ENCODE measurements around the gene ZDHHC19. TPM values are rescaled to one million over a fixed set of nuclear protein-coding genes. Genes with fewer than 3 reads are reported as not detected.
"Not testable (repeated sequence)": the region's sequence is repeated elsewhere in the genome, so short reads cannot be mapped to it uniquely, and the experiment has no call there.

ZDHHC19 gene
- total and polyA plus RNA-seq, 2 experiments from 2014 or later: not detected

GRCh38 chr3:196169836-196170240 lies 41.4 kb downstream of the ZDHHC19 start:
- Histone ChIP-seq H3K79me2 (ENCODE audit: insufficient read depth) (no peaks in the 10 kb centered on the region), H3K27me3 (replicated peaks; ENCODE audit: insufficient read depth) (no peaks in the 10 kb centered on the region), H3K9me3 (ENCODE audit: low read depth) (no peaks in the 10 kb centered on the region), H3K9me2 (ENCODE audit: insufficient read depth) (no peaks in the 10 kb centered on the region), H2AFZ (no peak overlapping the region), H3F3A (ENCODE audit: insufficient read depth) (no peaks in the 10 kb centered on the region), H3K9ac (no peak overlapping the region), H4K20me1 (ENCODE audit: insufficient read depth) (no peaks in the 10 kb centered on the region), H3K4me1 (ENCODE audit: insufficient read depth) (no peaks in the 10 kb centered on the region), H3K4me2 (ENCODE audit: unreplicated experiment) (no peak overlapping the region), H3K36me3 (ENCODE audit: low read depth) (no peaks in the 10 kb centered on the region), H3K4me3 (no peak overlapping the region), H3K27ac (no peak overlapping the region)
- in situ Hi-C loops (cut with MboI): no loop called here
- no peak for DNase-seq
- 71 to 77% methylated on average over 5 of the region's 5 CpGs for WGBS, 2 experiments (ENCODE audit: low coverage in 1 of 2, low lambda C conversion rate in 2 of 2, missing lambda C conversion rate in 2 of 2)
- TF ChIP-seq EZH2phosphoT487 (IDR thresholded peaks at IDR 0.05; ENCODE audit: insufficient read depth, low read depth) (no peak), EZH2 (IDR thresholded peaks at IDR 0.05; ENCODE audit: insufficient read depth, poor library complexity, severe bottlenecking) (no peak)

GRCh38 chr3:196168808-196169391 lies 42.3 kb downstream of the ZDHHC19 start:
- Histone ChIP-seq H3K9ac (no peak overlapping the region), H3K9me2 (ENCODE audit: insufficient read depth) (no peaks in the 10 kb centered on the region), H3K27me3 (replicated peaks; ENCODE audit: insufficient read depth) (no peaks in the 10 kb centered on the region), H3F3A (ENCODE audit: insufficient read depth) (no peaks in the 10 kb centered on the region), H3K79me2 (ENCODE audit: insufficient read depth) (no peaks in the 10 kb centered on the region), H3K27ac (no peak overlapping the region), H3K9me3 (ENCODE audit: low read depth) (no peaks in the 10 kb centered on the region), H3K4me2 (ENCODE audit: unreplicated experiment) (no peak overlapping the region), H3K36me3 (ENCODE audit: low read depth) (no peaks in the 10 kb centered on the region), H2AFZ (no peak overlapping the region), H3K4me3 (no peak overlapping the region), H4K20me1 (ENCODE audit: insufficient read depth) (no peaks in the 10 kb centered on the region), H3K4me1 (ENCODE audit: insufficient read depth) (no peaks in the 10 kb centered on the region)
- DNase-seq: no peak
- 45 to 55% methylated on average over 6 of the region's 6 CpGs for WGBS, 2 experiments (ENCODE audit: low coverage in 1 of 2, low lambda C conversion rate in 2 of 2, missing lambda C conversion rate in 2 of 2)
- TF ChIP-seq EZH2phosphoT487 (IDR thresholded peaks at IDR 0.05; ENCODE audit: insufficient read depth, low read depth): no peak
- TF ChIP-seq EZH2 (IDR thresholded peaks at IDR 0.05; ENCODE audit: insufficient read depth, poor library complexity, severe bottlenecking): no peak
- in situ Hi-C loops (cut with MboI): no loop called here

DNA sequence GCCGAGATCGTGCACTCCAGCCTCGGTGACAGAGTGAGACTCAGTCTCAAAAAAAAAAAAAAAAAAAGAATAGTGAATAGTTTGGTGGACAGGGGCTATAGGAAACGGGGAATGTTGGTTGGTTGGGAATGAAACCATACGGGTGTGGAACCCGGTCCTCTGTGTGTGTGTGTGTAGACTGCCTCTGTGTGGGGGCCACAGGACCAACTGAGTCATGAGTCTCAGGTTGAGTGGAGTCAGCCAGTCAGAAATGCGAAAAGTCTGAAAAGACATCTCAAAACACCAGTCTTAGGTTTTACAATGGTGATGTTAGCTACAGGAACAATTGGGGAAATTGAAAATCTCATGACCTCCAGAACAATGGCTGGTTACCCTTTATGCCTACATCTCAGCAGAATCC lies 44.5 kb downstream of the ZDHHC19 start:
- no peak for DNase-seq
- Histone ChIP-seq H3K79me2 (ENCODE audit: insufficient read depth) (no peaks in the 10 kb centered on the region), H3K9me2 (ENCODE audit: insufficient read depth) (no peaks in the 10 kb centered on the region), H3K9me3 (ENCODE audit: low read depth) (no peaks in the 10 kb centered on the region), H2AFZ (no peak overlapping the region), H3K4me3 (no peak overlapping the region), H3F3A (ENCODE audit: insufficient read depth) (no peaks in the 10 kb centered on the region), H3K4me1 (ENCODE audit: insufficient read depth) (no peaks in the 10 kb centered on the region), H3K36me3 (ENCODE audit: low read depth) (no peaks in the 10 kb centered on the region), H3K27ac (no peak overlapping the region), H3K4me2 (ENCODE audit: unreplicated experiment) (no peak overlapping the region), H3K27me3 (replicated peaks; ENCODE audit: insufficient read depth) (no peaks in the 10 kb centered on the region), H4K20me1 (ENCODE audit: insufficient read depth) (no peaks in the 10 kb centered on the region), H3K9ac (no peak overlapping the region)
- TF ChIP-seq EZH2 (IDR thresholded peaks at IDR 0.05; ENCODE audit: insufficient read depth, poor library complexity, severe bottlenecking): no peak
- no peak for TF ChIP-seq EZH2phosphoT487 (IDR thresholded peaks at IDR 0.05; ENCODE audit: insufficient read depth, low read depth)
- 78 to 90% methylated on average over 7 of the region's 7 CpGs for WGBS, 2 experiments (ENCODE audit: low coverage in 1 of 2, low lambda C conversion rate in 2 of 2, missing lambda C conversion rate in 2 of 2)
- in situ Hi-C loops (cut with MboI): no loop called here

GRCh38 chr3:196165850-196166249 lies 45.4 kb downstream of the ZDHHC19 start:
- Histone ChIP-seq H4K20me1 (ENCODE audit: insufficient read depth) (no peaks in the 10 kb centered on the region), H2AFZ (no peak overlapping the region), H3K27me3 (replicated peaks; ENCODE audit: insufficient read depth) (no peaks in the 10 kb centered on the region), H3K9me3 (ENCODE audit: low read depth) (no peaks in the 10 kb centered on the region), H3K4me2 (ENCODE audit: unreplicated experiment) (no peak overlapping the region), H3K4me3 (no peak overlapping the region), H3K4me1 (ENCODE audit: insufficient read depth) (peaks cover under 1% of the 10 kb centered on the region; the same call in 1 of the 2 replicates), H3K9me2 (ENCODE audit: insufficient read depth) (no peaks in the 10 kb centered on the region), H3K9ac (no peak overlapping the region), H3F3A (ENCODE audit: insufficient read depth) (no peaks in the 10 kb centered on the region), H3K79me2 (ENCODE audit: insufficient read depth) (no peaks in the 10 kb centered on the region), H3K36me3 (ENCODE audit: low read depth) (no peaks in the 10 kb centered on the region), H3K27ac (no peak overlapping the region)
- no peak for DNase-seq
- in situ Hi-C loops (cut with MboI): no loop called here
- no peak for TF ChIP-seq EZH2 (IDR thresholded peaks at IDR 0.05; ENCODE audit: insufficient read depth, poor library complexity, severe bottlenecking)
- TF ChIP-seq EZH2phosphoT487 (IDR thresholded peaks at IDR 0.05; ENCODE audit: insufficient read depth, low read depth): no peak
- WGBS, 2 experiments (ENCODE audit: low coverage in 1 of 2, low lambda C conversion rate in 2 of 2, missing lambda C conversion rate in 2 of 2): 64% methylated on average over 7 of the region's 7 CpGs

- H3K9me3 ChIP-seq (ENCODE audit: low read depth); H3K4me3 ChIP-seq; H3K4me2 ChIP-seq (ENCODE audit: unreplicated experiment); H3K9me2 ChIP-seq (ENCODE audit: insufficient read depth); H3K27ac ChIP-seq; H3K27me3 ChIP-seq (replicated peaks; ENCODE audit: insufficient read depth); DNase-seq; H3K4me1 ChIP-seq (ENCODE audit: insufficient read depth); H3K36me3 ChIP-seq (ENCODE audit: low read depth); H4K20me1 ChIP-seq (ENCODE audit: insufficient read depth); H2AFZ ChIP-seq; in situ Hi-C loops (cut with MboI); H3K9ac ChIP-seq; H3K79me2 ChIP-seq (ENCODE audit: insufficient read depth); H3F3A ChIP-seq (ENCODE audit: insufficient read depth): not testable (repeated sequence)
- 72 to 75% methylated on average over 5 of the region's 5 CpGs for WGBS, 2 experiments (ENCODE audit: low coverage in 1 of 2, low lambda C conversion rate in 2 of 2, missing lambda C conversion rate in 2 of 2)
Observed at GRCh38 chr3:196165006-196165575, 46.1 kb downstream of the ZDHHC19 start.

All from GM23248 (cell line).